HG02870 (cell line): Measurements from ENCODE around the gene BANF2.

Source experiments
- ATAC-seq: cut with Tn5 transposase; IDR thresholded peaks from one replicate; pipeline ENCODE4 v1.9.1; 2021; ENCODE audit warnings: mild to moderate bottlenecking, moderate library complexity; ENCODE audit not compliant: unreplicated experiment

BANF2 gene

DNA sequence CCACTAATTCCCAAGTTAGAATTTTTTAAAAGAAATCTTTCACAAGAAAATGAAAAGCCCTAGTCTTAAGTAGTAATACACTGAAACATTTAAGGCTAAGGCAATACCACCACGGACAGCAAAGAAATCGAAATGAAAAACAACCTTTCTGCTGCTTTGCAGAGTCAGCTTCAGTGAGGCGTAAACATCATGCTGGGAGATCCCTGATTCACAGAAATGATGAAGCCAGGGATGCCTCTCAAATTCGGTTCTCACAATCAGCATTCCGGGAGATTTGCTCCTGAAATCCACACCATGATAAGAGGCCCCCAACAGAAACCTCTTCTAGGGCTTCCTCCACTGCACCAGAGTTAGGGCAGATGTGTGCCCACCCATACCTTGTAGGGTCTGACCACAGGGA is 36.3 kb upstream of the BANF2 start:
- no peak for ATAC-seq

DNA sequence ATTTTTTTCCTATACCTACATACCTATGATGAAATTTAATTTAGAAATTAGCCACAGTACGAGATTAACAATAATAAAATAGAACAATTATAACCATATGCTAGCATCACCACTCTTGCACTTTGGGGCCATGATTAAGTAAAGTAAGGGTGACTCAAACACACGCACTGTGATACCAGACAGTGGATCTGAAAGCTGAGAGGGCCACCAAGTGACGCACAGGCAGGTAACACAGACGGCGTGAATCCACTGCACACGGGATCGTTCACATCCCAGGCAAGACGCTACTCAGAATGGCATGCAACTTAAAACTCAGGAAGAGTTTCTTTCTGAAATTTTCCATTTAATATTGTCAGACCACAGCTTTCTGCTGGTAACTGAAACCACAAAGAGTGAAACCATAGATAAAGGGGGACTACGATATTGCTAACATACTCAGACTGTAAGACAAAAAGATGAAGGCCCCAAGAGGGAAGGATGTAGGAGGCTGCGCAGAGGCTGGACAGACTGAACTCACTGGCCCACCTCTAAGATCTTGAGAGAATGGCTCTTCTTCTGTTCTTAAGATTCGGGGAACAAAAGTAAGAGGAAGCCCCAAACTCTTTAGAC is 35.6 kb upstream of the BANF2 start:
- ATAC-seq = no peak

DNA sequence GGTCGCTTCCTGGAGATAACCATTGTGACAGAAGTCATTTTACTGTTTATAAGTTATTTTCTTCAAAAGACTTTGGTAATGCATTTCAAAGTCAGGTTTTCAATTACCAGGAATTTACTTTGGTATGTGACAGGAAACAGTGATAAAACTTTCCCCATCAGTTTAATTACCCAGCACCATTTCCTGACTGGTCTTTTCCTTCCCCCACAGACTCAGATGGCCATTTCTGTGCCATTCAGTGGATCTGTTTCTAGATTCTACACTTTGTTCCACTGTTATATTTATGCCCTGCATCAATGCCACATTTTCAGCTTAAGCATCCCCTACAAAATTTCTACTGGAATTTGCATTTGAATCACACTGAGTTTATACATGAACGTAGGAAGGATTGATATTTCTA is 34.0 kb upstream of the BANF2 start:
- ATAC-seq = no peak

DNA sequence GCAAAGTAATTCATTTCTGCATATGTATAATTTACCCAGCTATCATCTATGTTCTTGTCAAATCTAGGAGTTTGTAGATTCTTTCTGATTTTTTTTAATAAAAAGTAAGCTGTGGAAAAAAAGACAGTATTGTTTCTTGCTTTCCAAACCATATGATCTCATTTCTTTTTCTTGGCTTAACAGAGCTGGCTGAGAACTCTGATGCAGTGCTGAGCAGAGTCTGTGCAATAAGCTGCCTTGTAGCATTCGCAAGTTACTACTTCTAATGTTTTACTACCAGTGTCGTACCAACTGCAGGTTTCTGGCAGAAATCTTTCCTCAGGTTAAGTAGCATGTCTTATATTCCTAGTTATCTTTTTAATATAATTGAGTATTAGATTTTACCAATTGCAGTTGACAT is 33.3 kb upstream of the BANF2 start:
- no peak for ATAC-seq

DNA sequence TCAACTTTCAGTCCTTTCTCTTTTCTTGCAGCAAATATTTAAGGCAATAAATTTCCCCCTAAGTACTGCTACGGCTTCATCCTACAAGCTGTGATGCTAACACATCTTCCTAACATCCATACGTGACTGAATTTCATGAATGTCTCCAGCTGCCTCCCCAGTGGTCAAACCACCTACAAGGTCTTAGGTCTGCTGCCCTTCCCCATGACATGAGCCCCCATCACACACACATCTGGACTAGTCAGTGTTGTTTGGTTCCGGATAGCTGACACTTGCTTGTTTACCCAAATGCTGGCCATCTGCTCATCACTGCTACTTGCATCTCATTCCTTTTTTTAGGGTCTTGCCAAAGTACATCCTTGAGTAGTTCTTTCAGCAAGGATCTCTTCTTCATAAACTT is 32.3 kb upstream of the BANF2 start:
- no peak for ATAC-seq

DNA sequence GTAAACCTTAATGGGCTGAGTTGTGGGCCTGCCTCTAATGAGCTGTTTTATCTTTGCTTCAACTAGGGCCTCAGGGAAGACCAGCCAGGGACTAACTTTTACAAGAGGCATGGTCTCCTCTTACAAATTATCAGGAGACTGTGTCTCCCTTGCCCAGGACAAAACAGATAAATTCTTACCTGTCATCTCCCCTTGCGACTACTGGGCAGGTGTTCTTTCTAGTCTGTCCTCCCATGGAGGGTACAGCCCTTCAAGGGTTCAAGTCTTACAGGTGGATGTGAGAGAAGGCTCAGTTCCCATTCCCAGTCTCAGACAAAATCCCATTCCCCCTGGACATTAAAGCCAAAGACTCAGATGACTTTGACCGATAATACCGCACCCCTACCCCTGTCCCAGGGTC is 31.3 kb upstream of the BANF2 start:
- no peak for ATAC-seq

DNA sequence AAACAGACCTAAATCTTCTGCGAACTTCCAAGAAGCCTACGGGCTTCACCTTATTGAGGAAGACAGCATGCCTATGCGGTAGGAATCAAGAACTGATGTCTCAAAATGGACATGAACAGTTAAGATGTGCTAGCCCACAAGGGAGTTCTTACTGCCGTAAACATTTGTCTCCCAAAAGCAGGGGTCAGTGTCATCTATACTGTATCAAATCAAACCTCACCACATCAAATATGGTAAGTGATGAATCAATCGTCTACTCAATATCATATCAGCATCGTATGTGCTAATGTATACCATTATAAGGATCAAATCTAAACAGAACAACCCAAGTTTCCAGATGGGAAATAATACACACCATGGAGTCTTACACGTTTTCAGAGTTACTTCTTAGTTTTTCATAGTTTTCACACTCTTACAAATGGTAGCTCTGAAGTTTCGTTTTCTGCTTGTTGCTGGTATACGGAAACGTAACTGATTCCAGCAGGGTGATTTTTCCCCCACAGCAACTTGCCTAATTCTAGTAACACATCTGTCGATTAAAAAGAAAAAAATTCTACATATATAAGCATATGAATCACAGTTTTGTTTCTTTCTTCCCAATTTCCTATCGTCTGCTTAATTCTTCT is 30.3 kb upstream of the BANF2 start:
- no peak for ATAC-seq

DNA sequence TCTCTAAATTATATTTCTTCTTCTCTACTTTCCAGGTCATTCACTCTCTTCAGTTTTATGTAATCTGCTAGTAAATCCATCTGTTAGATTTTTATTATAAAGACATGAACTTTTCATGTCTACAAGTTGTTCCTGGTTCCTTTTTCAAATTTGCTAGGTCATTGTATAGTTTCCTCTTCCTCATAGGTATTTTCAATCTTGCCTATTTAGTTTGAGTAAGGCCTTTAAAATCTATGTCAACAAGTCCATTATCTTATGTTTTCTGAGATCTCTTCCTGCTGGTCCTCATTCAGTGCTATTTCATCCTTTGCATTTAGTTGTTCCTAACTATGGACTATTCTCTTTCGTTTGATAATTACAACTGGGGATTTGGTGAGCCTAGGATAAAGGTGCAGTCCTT is 28.8 kb upstream of the BANF2 start:
- ATAC-seq = no peak

DNA sequence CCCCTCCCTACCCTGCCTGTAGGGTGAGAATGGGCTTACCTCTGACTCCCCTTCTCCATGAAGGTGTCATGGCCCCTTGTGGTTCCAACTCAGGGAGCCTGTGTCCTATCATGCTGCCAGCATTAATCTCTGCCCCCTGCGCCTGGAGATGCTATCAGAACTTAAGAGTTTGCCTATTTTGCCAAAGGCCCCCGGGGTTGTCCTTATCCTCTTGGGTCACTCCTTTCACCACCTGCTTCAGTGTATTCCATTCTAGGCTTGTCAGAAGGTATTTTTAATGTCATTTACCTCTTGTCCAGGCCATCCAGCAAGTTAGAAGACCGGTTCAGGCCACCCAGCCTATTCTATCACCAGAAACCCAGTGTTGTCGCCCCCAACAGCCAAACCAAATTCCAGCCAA is 28.2 kb upstream of the BANF2 start:
- ATAC-seq = no peak

DNA sequence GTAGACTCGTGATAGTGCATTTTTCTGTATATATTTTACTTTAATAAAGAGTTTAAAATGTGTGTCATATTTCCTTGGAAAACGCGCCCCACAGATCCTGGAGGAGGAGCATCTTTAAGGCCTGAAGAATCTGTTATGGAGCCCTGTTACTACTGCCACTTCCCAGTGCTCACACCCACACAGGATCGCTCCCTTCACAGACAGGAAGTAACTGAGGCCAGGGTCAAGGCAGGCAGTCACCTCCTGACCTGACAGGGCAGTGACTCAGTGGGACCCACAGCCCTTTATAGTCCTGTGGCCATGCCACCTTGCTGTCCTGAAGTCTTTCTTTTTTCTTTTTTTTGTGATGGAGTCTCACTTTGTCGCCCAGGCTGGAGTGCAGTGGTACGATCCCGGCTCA is 26.7 kb upstream of the BANF2 start:
- ATAC-seq = no peak

DNA sequence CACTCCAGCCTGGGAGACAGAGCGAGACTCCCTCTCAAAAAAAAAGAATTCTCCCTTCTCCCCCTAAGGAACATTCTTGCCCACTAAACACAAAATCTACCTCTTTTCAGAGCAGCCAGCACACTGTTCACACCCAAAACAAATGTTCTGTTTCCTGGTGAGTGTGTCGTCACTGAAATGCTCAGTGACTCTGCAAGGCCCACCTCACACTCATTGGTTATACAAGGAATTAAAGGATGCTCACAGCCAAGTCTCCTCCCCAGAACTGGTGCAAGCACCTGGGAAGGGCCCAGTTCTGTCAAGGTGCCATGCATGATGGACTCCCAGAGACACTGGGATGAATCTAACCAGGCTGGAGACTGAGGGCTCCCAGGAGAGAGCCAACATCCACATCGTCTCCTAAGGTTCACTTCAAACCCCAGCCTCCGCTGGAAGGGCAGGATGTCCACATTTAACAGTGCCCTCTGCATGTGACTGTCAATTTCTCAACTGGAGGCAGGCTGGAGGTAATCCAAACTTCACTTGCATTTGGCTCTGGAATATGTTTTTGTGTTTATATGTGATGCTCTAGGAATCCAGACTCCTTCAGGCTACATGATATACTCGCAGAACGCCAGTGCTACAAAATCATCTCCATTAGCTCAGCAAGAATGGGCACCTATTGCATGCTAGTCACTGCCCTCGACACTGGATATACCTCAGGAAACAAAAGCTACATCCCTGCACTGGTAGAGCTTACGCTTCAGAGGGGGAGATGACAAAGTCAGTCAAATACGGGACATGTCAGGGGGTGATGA is 24.8 kb upstream of the BANF2 start:
- ATAC-seq = no peak

DNA sequence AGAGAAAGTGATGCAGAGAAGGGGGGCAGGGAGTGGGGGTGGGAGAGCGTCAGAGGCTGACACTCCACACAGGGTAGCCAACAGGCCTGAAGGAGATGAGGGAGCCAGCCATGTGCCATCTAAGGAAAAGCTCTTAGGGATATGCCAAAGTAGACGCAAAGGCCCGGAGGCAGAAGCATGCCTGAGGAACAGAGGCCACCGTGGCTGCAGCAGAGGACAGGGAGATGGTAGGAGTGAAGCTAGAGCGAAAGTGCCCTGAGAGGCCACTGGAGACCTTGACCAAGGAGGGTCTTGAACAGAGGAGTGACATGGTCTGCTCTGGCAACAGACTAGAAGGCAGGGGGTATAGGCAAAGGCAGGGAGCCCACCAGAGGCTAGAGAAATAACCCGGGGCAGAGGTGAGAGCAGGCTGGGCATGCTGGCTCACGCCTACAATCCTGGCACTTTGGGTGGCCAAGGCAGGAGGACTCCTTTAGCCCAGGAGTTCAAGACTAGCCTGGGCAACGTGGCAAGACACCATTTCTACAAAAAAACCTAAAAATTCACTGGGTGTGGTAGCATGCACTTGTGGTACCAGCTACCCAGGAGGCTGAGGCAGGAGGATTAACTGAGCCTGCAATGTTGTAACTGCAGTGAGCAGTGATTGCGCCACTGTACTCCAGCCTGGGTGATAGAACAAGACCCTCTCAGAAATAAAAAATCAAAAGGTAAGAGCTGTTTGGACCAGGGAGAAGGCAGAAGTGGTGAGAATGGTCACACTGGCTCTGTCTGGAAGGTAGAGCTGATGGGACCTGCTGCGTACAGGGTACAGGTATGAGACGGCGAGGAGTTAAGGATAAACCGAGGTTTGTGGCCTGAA is 24.0 kb upstream of the BANF2 start:
- ATAC-seq = no peak

DNA sequence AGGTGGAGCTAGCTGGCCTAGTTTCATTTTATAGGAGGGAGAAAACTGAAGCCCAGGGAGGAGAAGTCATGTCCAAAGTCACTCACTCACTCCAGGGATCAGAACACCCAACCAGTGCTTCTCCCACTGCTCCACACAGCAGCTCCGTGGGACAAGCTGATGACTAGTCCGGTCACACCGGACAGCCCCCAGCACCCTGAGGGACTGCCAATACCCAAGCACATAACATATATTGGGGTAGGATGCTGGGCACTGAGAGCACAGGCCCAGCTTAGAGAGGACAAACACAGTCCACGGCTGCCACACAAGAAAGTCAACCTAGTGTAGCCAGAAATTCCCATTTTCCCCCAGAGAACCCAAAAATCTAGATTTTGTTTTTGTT is 23.4 kb upstream of the BANF2 start:
- no peak for ATAC-seq

DNA sequence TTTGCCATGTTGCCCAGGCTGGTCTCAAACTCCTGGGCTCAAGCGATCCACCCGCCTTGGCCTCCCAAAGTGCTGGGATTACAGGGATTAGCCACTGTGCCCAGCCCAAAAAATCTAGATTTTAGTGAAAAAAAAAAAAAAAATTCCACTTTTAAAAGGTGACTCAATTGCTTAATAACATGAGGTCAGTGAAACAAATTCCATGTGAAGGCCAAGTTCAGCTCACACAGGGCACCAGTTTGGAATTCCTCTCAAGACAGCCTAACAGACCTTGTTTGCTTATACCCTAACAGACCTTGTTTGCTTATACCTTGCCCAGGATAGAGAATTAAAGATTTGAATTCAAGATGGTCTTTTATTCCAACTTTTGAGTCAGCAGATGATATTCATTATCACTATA is 22.8 kb upstream of the BANF2 start:
- ATAC-seq = no peak

DNA sequence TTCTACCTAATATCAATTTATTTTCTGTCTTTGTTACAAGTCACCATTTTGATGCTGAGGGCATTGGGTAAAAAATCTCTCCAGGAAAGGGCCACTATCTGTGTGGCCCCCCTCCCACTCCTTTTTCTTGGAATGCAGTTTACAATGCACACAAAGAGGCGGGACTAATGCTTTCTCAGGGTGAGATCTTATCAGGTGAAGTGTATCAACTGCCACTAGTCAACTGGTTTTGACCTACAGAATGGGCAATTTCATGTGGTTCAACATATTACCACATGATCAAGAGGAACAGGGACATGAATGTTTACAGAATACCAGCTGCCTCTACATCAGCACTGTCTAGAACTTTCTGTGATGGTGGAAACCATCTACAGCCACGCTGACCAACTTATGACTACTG is 21.5 kb upstream of the BANF2 start:
- ATAC-seq = no peak

DNA sequence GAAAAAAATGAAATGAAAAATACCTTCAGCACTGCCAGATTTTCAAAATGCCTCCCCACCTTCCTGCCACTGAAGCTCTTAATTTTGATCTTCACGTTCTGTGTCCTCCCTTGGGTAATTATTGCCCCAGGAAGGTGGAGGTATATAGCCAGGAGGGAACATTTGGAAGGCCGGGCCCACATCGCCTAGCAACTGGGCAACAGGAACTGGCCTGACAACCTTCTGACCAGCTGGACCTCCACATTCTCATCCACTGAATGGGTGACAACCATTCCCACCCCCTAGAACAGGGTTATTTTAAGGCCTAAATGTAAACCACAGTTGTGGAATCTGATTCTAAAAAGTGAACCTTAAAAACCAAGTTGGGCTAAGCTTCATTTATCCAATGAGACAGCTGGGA is 20.9 kb upstream of the BANF2 start:
- ATAC-seq = no peak

DNA sequence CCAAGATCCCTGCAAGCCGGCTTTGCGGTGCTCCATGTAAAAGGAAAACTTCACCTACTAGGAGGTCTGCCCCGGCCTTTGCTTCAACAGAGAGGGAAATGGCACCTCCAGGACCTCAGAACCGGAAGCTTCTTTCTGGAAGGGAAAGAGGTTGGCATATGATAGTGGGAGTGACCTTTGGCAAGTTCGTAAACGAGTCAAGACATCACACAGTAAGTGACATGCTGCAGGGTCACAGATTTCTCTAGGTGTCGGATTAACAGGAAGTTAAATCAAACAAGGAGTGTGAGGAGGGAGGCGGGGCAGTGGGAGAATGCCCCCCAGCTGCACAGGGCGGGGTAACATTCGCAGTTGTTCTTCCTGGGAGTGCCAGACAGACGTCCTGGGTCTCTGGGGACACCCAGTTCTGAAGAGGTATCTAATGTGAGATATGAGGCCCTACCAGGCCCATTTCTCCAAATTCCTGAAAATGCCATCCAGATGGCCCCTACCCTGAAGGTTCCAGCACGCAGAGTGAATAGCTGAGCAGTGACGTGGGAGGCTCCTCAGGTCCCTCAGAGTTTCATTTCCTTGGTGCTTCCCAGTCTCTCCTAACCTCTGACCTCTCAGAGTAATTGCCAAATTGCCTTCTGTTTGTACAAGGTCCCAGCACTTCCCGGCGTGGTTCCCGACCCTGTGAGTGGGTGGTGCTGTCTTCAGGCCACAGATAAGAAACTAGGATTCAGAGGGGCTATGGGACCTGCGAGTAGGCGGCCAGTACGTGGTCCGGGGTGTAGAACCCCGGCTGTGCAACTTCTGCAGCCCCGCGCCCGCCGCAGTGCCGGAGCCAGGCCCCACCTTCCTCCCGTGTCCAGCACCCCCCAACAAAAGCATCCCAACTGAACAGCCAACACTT is 19.6 kb upstream of the BANF2 start:
- ATAC-seq = no peak

DNA sequence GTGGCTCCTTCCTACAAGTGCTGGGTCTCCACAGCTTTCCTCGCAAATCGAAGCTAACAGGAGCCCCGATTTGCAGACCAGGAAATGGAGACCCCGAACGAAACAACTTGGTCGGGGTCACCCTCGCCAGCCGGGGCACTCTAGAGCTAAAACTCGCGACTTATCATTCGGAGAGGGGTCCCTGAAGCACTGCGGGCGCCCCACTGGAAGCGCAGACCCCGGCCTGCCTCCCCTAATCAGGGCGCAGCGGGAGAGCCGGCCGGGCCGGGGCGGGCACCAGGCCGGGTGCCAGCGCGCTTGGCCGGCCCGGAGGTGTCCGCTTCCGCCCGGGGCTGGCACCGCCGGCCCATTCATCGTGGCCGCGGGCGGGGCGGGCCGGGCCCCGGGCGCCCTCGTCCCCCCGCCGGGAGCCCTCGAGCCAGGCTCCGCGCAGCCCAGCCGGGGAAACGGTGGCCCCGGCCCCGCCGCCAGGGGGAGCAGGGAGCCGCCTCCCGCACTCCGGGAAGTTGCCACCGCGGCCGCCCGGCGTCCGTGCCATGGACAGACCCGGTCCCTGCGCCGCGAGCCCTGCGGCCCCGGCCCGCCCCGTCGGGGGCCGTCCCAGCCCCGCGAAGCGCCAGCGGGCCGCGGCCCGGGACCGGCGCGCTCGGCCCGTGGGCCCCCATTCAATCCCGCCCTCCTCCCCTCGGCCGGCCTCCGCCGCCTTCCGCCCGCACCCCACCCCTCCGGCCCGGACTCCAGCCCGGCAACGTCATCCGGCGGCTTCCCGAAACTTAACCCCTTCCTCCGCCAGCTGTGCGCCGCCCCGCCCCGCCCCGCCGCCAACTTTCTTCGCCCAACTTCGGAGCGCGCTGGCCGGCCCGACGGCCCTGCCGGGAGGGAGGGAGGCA is 18.7 kb upstream of the BANF2 start:
- ATAC-seq = peak; percentile 34

DNA sequence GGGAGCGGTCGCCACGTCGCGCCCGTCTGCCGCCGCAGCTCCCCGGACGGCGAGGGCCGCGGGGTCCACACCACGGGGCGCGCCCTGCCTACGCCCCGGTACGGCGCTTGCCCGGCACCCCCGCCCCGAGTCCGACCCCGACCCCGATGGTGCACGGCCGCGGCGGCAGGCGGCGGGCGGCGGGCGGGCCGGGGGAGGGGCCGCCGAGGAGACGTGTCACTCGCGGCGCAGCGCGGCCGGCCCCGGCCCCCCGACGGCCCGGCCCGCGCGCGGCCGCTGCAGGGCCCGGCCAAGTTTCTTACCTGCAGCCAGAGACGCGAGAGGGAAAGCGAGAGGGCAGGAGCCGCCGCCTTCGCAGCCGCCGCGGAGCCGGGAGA is 18.1 kb upstream of the BANF2 start:
- ATAC-seq = peak; percentile 2
